GM23338 (cell line): ENCODE results near the gene MTHFD2L. TPM values are rescaled to one million over a fixed set of nuclear protein-coding genes. Genes with fewer than 3 reads are reported as not detected.

Source experiments
- ATAC-seq: fragments of 200-7000 bp; cut with Tn5 transposase; 3 replicates; pipeline ENCODE4 v1.9.1; 2020
- DNase-seq: peaks from one replicate; pipeline ENCODE4 v3.0.0-alpha.2; 2015; ENCODE audit warnings: low spot score
- H2AFZ ChIP-seq: fragments of 200-600 bp; sonication (generic); 2 replicates; pipeline ENCODE4 v1.8.0; 2016; ENCODE audit warnings: antibody characterized with exemption, mild to moderate bottlenecking, moderate library complexity
- H3F3A ChIP-seq: fragments of 200-600 bp; sonication (generic); replicated peaks from 2 replicates; pipeline ENCODE4 v1.8.0; 2017; ENCODE audit warnings: antibody characterized with exemption, mixed run types, low read depth
- H3K27ac ChIP-seq: fragments of 200-600 bp; sonication (generic); 2 replicates; pipeline ENCODE4 v1.6.1; 2016; ENCODE audit warnings: low read depth
- H3K27me3 ChIP-seq: fragments of 200-600 bp; sonication (generic); 2 replicates; pipeline ENCODE4 v1.8.0; 2016; ENCODE audit warnings: mild to moderate bottlenecking, mixed run types, moderate library complexity; ENCODE audit not compliant: insufficient read depth
- H3K36me3 ChIP-seq: fragments of 200-600 bp; sonication (generic); 2 replicates; pipeline ENCODE4 v1.8.0; 2016; ENCODE audit warnings: mild to moderate bottlenecking; ENCODE audit not compliant: insufficient read depth
- H3K4me1 ChIP-seq: fragments of 200-600 bp; sonication (generic); 2 replicates; pipeline ENCODE4 v1.8.0; 2016; ENCODE audit warnings: mild to moderate bottlenecking, moderate library complexity; ENCODE audit not compliant: insufficient read depth
- H3K4me2 ChIP-seq: fragments of 200-600 bp; sonication (generic); 2 replicates; pipeline ENCODE4 v1.7.1; 2017; ENCODE audit warnings: mixed run types
- H3K4me3 ChIP-seq: fragments of 200-600 bp; sonication (generic); 2 replicates; pipeline ENCODE4 v1.6.1; 2016; ENCODE audit warnings: mixed run types
- H3K79me2 ChIP-seq: fragments of 200-600 bp; sonication (generic); replicated peaks from 2 replicates; pipeline ENCODE4 v1.8.0; 2017; ENCODE audit warnings: mild to moderate bottlenecking; ENCODE audit not compliant: insufficient read depth
- H3K9me2 ChIP-seq: fragments of 200-600 bp; sonication (generic); 2 replicates; pipeline ENCODE4 v1.8.0; 2017; ENCODE audit not compliant: insufficient read depth
- H4K20me1 ChIP-seq: fragments of 200-600 bp; sonication (generic); replicated peaks from 2 replicates; pipeline ENCODE4 v1.8.0; 2017; ENCODE audit warnings: mild to moderate bottlenecking; ENCODE audit not compliant: insufficient read depth
- H3K27ac Mint-ChIP-seq: 2 replicates; pipeline ENCODE4 v1.8.0; 2020; ENCODE audit warnings: inconsistent platforms, mild to moderate bottlenecking, moderate library complexity, mixed read lengths
- H3K27me3 Mint-ChIP-seq: 3 replicates; pipeline ENCODE4 v1.8.0; 2022; ENCODE audit warnings: low read depth, mild to moderate bottlenecking, moderate library complexity, mixed read lengths, inconsistent platforms; ENCODE audit not compliant: insufficient read depth, poor library complexity
- H3K36me3 Mint-ChIP-seq: 3 replicates; pipeline ENCODE4 v1.8.0; 2021; ENCODE audit warnings: low read depth, mild to moderate bottlenecking, inconsistent platforms, moderate library complexity, mixed read lengths
- H3K4me1 Mint-ChIP-seq: 3 replicates; pipeline ENCODE4 v1.8.0; 2020; ENCODE audit warnings: mild to moderate bottlenecking, inconsistent platforms, mixed read lengths
- H3K4me3 Mint-ChIP-seq: 3 replicates; pipeline ENCODE4 v1.8.0; 2021; ENCODE audit warnings: moderate library complexity, mild to moderate bottlenecking, inconsistent platforms, mixed read lengths
- H3K9me3 Mint-ChIP-seq: 3 replicates; pipeline ENCODE4 v1.8.0; 2020; ENCODE audit warnings: moderate library complexity, mild to moderate bottlenecking, inconsistent platforms, mixed read lengths
- CREB1 ChIP-seq: fragments of 250-450 bp; sonication (Bioruptor Pico); IDR thresholded peaks from 2 replicates; pipeline ENCODE4 v1.5.0; 2020; ENCODE audit warnings: low read depth, mild to moderate bottlenecking, moderate library complexity
- CTCF ChIP-seq, 2 experiments: fragments of 200-600 bp in 1 of 2; sonication (generic) in 1 of 2; conservative IDR thresholded peaks; 2 replicates each; pipeline versions ENCODE4 v1.5.1 to v1.6.1; 2016 to 2017; ENCODE audit warnings: antibody characterized with exemption in 2 of 2, low read depth in 2 of 2, mild to moderate bottlenecking in 2 of 2, moderate library complexity in 1 of 2
- ETS1 ChIP-seq: IDR thresholded peaks from 2 replicates; pipeline ENCODE4 v1.6.1; 2016; ENCODE audit warnings: antibody characterized with exemption
- EZH2 ChIP-seq: fragments of 200-600 bp; sonication (generic); IDR thresholded peaks from one replicate; pipeline ENCODE4 v1.8.0; 2017; ENCODE audit warnings: antibody characterized with exemption, mild to moderate bottlenecking, low read depth; ENCODE audit not compliant: unreplicated experiment
- JUNB ChIP-seq: IDR thresholded peaks from one replicate; pipeline ENCODE4 v1.6.1; 2016; ENCODE audit warnings: antibody characterized with exemption; ENCODE audit not compliant: unreplicated experiment
- NANOG ChIP-seq: IDR thresholded peaks from 2 replicates; pipeline ENCODE4 v1.6.1; 2016; ENCODE audit warnings: antibody characterized with exemption, borderline replicate concordance
- POLR2AphosphoS5 ChIP-seq: IDR thresholded peaks from 2 replicates; pipeline ENCODE4 v1.6.1; 2016; ENCODE audit warnings: antibody characterized with exemption, low read depth
- REST ChIP-seq: IDR thresholded peaks from one replicate; pipeline ENCODE4 v1.6.1; 2018; ENCODE audit warnings: antibody characterized with exemption; ENCODE audit not compliant: unreplicated experiment
- STAT1 ChIP-seq: IDR thresholded peaks from one replicate; pipeline ENCODE4 v1.6.1; 2016; ENCODE audit warnings: antibody characterized with exemption; ENCODE audit not compliant: unreplicated experiment
- ZNF114 ChIP-seq: fragments of 250-450 bp; sonication (Bioruptor Pico); IDR thresholded peaks from 2 replicates; pipeline ENCODE4 v1.5.0; 2020; ENCODE audit warnings: mild to moderate bottlenecking, moderate library complexity
- ZNF331 ChIP-seq: fragments of 250-450 bp; sonication (Bioruptor Pico); IDR thresholded peaks from 2 replicates; pipeline ENCODE4 v1.5.0; 2020; ENCODE audit warnings: low read depth, mild to moderate bottlenecking, moderate library complexity
- polyA plus RNA-seq: library from polyadenylated mRNA; unstranded; fragments of >200 nt; fragmentation: Nextera tagmentation; extraction: Ambion mirVana; gene quantifications from 2 replicates; pipeline ENCODE4 v1.2.1, GENCODE V29; 2016
- total RNA-seq: library from RNA; depleted of rRNA; stranded (reverse); fragments of >200 nt; shearing (Covaris generic); gene quantifications from 2 replicates; pipeline ENCODE4 v1.2.3, GENCODE V29; 2014
- TF ChIP-seq, protein P1 (sequence below): fragments of 250-450 bp; sonication (Bioruptor Pico); IDR thresholded peaks from 2 replicates; pipeline ENCODE4 v1.5.0; 2020; ENCODE audit warnings: mild to moderate bottlenecking, moderate library complexity

The MTHFD2L gene
- total and polyA plus RNA-seq, 2 experiments from 2014 or later: 24.4 to 35.7 TPM

DNA sequence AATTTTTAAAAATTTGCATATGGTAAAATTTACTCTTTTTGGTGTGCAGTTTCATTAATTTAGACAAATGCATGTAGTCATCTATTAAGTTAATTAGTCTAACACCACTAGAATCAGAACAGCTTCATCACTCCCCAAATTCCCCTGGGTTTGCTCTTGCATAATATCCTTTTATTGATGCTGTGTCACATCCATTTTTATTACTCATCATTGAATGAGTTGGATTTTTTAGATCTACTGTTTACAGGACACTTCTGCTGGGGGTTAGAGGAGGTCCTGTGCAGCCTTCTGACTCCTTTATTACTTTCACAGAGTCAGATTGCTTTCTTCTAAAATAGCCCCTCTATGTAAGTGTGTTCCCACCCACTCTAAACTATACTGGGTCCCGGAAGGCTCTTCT is 65.9 kb downstream of the MTHFD2L start:
- Histone ChIP-seq H3K9me2 (no peaks in the 10 kb centered on the region), H3K4me2 (no peak overlapping the region), H2AFZ (no peak overlapping the region), H3K36me3 (no peaks in the 10 kb centered on the region), H4K20me1 (no peaks in the 10 kb centered on the region), H3K27ac (no peak overlapping the region), H3K27me3 (no peaks in the 10 kb centered on the region), H3K4me1 (peaks cover 7% of the 10 kb centered on the region), H3K4me3 (no peak overlapping the region), H3F3A (no peaks in the 10 kb centered on the region), H3K79me2 (no peaks in the 10 kb centered on the region)
- no peak overlapping the region for H3K4me3 Mint-ChIP-seq
- no peaks in the 10 kb centered on the region; the same call in 2 of the 3 replicates for H3K36me3 Mint-ChIP-seq
- ATAC-seq (no peak), DNase-seq (no peak)
- TF ChIP-seq NANOG (no peak), REST (no peak), CTCF (conservative IDR thresholded peaks at IDR 0.05; ENCODE audit: low read depth in 2 of 2) (no peak), STAT1 (no peak), POLR2AphosphoS5 (no peak), JUNB (no peak), EZH2 (no peak), CREB1 (CRISPR knock-in tag) (no peak), ZNF331 (CRISPR knock-in tag) (no peak), ZNF114 (CRISPR knock-in tag) (no peak), ETS1 (no peak)
- TF ChIP-seq, protein P1, sequence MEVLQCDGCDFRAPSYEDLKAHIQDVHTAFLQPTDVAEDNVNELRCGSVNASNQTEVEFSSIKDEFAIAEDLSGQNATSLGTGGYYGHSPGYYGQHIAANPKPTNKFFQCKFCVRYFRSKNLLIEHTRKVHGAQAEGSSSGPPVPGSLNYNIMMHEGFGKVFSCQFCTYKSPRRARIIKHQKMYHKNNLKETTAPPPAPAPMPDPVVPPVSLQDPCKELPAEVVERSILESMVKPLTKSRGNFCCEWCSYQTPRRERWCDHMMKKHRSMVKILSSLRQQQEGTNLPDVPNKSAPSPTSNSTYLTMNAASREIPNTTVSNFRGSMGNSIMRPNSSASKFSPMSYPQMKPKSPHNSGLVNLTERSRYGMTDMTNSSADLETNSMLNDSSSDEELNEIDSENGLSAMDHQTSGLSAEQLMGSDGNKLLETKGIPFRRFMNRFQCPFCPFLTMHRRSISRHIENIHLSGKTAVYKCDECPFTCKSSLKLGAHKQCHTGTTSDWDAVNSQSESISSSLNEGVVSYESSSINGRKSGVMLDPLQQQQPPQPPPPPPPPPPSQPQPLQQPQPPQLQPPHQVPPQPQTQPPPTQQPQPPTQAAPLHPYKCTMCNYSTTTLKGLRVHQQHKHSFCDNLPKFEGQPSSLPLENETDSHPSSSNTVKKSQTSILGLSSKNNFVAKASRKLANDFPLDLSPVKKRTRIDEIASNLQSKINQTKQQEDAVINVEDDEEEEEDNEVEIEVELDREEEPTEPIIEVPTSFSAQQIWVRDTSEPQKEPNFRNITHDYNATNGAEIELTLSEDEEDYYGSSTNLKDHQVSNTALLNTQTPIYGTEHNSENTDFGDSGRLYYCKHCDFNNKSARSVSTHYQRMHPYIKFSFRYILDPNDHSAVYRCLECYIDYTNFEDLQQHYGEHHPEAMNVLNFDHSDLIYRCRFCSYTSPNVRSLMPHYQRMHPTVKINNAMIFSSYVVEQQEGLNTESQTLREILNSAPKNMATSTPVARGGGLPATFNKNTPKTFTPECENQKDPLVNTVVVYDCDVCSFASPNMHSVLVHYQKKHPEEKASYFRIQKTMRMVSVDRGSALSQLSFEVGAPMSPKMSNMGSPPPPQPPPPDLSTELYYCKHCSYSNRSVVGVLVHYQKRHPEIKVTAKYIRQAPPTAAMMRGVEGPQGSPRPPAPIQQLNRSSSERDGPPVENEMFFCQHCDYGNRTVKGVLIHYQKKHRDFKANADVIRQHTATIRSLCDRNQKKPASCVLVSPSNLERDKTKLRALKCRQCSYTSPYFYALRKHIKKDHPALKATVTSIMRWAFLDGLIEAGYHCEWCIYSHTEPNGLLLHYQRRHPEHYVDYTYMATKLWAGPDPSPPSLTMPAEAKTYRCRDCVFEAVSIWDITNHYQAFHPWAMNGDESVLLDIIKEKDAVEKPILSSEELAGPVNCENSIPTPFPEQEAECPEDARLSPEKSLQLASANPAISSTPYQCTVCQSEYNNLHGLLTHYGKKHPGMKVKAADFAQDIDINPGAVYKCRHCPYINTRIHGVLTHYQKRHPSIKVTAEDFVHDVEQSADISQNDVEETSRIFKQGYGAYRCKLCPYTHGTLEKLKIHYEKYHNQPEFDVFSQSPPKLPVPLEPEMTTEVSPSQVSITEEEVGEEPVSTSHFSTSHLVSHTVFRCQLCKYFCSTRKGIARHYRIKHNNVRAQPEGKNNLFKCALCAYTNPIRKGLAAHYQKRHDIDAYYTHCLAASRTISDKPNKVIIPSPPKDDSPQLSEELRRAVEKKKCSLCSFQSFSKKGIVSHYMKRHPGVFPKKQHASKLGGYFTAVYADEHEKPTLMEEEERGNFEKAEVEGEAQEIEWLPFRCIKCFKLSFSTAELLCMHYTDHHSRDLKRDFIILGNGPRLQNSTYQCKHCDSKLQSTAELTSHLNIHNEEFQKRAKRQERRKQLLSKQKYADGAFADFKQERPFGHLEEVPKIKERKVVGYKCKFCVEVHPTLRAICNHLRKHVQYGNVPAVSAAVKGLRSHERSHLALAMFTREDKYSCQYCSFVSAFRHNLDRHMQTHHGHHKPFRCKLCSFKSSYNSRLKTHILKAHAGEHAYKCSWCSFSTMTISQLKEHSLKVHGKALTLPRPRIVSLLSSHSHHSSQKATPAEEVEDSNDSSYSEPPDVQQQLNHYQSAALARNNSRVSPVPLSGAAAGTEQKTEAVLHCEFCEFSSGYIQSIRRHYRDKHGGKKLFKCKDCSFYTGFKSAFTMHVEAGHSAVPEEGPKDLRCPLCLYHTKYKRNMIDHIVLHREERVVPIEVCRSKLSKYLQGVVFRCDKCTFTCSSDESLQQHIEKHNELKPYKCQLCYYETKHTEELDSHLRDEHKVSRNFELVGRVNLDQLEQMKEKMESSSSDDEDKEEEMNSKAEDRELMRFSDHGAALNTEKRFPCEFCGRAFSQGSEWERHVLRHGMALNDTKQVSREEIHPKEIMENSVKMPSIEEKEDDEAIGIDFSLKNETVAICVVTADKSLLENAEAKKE (CRISPR knock-in tag): no peak
- H3K9me3 Mint-ChIP-seq: no peaks in the 10 kb centered on the region
- H3K27me3 Mint-ChIP-seq: no peaks in the 10 kb centered on the region
- H3K4me1 Mint-ChIP-seq: peaks cover 14% of the 10 kb centered on the region; the same call in 2 of the 3 replicates
- H3K27ac Mint-ChIP-seq: no peak overlapping the region
